ENCODE data around the gene CCNY. TPM values are rescaled to one million over a fixed set of nuclear protein-coding genes. Genes with fewer than 3 reads are reported as not detected.

CCNY gene
- polyA plus RNA-seq, 4 donors: 100 to 118 (median 113) TPM

DNA sequence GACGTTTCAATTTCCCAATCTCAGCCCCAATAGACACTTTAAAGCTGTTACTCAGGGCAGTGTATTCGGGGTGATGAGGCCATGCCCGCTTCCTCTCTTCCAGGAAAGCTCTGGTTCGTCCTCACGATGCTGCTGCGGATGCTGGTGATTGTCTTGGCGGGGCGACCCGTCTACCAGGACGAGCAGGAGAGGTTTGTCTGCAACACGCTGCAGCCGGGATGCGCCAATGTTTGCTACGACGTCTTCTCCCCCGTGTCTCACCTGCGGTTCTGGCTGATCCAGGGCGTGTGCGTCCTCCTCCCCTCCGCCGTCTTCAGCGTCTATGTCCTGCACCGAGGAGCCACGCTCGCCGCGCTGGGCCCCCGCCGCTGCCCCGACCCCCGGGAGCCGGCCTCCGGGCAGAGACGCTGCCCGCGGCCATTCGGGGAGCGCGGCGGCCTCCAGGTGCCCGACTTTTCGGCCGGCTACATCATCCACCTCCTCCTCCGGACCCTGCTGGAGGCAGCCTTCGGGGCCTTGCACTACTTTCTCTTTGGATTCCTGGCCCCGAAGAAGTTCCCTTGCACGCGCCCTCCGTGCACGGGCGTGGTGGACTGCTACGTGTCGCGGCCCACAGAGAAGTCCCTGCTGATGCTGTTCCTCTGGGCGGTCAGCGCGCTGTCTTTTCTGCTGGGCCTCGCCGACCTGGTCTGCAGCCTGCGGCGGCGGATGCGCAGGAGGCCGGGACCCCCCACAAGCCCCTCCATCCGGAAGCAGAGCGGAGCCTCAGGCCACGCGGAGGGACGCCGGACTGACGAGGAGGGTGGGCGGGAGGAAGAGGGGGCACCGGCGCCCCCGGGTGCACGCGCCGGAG, 271.4 kb downstream of the CCNY start:
- peak in 1 of 4 donors; percentile 15 for DNase-seq (ENCODE audit: low read depth in 4 of 4, low spot score in 3 of 4)

DNA sequence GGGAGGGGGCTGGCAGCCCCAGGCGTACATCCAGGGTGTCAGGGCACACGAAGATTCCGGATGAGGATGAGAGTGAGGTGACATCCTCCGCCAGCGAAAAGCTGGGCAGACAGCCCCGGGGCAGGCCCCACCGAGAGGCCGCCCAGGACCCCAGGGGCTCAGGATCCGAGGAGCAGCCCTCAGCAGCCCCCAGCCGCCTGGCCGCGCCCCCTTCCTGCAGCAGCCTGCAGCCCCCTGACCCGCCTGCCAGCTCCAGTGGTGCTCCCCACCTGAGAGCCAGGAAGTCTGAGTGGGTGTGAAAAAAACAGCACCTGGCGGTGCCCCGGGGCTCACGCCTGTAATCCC, 272.0 kb downstream of the CCNY start:
- DNase-seq (ENCODE audit: low read depth in 4 of 4, low spot score in 3 of 4): no peak

DNA sequence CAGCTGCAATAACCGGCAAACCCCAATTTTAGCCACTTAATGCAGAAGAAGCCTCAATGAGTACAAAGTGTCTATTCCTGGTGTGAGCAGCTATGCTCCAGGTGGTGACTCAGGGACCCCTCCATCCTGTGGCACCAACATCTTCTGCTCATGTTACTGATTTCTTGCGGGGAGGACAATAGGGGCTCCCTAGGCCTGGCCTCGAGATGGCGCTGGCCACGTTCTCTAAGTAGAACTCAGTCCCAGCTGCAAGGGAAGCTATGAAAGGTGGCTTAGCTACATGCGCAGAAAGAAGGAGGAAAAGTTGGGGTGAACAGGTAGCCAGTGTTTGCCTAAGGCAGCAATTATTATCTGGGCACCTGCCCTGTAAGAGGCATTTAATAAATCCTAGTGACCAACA, 275.4 kb downstream of the CCNY start:
- no peak for DNase-seq (ENCODE audit: low read depth in 4 of 4, low spot score in 3 of 4)

DNA sequence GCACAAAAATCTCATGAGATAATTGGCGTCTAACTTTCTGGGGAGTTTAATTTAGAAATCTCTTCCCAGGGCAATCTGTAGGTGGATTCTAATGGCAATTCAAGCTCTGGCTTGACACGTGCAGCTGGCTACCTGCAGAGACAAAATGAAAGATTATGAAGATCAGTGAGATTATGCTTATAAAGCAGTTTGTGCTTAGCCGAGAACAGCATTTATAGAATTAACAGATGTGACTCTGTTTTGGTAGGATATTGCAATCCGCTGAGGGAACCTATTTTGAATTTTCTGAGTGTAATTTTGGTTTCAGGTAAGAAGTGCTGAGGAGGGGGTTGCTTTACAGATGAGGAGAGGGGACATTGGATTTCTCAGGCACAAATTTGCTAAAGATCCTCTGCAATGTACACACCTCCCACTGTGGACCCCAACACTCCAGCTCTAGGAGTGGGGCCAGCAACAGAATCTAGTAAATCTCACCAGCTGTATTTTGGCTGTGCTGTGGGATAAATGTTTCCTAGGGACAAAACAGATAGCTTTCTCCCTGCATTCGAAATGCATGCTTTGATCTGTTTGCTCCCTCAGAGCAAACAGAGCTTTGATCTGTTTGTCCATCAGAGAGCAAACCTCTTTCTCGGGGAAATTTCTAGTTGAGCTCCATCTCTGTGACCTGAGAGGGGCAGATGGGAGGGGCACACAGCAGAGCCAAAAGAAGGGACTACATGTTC, 276.2 kb downstream of the CCNY start:
- no peak for DNase-seq (ENCODE audit: low read depth in 4 of 4, low spot score in 3 of 4)

- DNase-seq (ENCODE audit: low read depth in 4 of 4, low spot score in 3 of 4): no peak
Observed at GRCh38 chr10:35613107-35613440, 276.8 kb downstream of the CCNY start.

- no peak for DNase-seq (ENCODE audit: low read depth in 4 of 4, low spot score in 3 of 4)
Observed at GRCh38 chr10:35613597-35614226, 277.4 kb downstream of the CCNY start.

- DNase-seq (ENCODE audit: low read depth in 4 of 4, low spot score in 3 of 4): no peak
Observed at GRCh38 chr10:35614312-35614711, 278.0 kb downstream of the CCNY start.

Other genes starting within 250 kb of the CCNY start
- 10 to 100 TPM; 35.7 to 49.3 (median 47.3) TPM for gene CUL2, start 246.2 kb upstream of the CCNY start, polyA plus RNA-seq (ENCODE audit: insufficient read length in 4 of 4)
- 10 to 100 TPM; 48.5 to 86.8 (median 49.6) TPM for gene CREM, start 209.7 kb upstream of the CCNY start, polyA plus RNA-seq (ENCODE audit: insufficient read length in 4 of 4)